ENCODE results near the gene IL22RA1.

The IL22RA1 gene

DNA sequence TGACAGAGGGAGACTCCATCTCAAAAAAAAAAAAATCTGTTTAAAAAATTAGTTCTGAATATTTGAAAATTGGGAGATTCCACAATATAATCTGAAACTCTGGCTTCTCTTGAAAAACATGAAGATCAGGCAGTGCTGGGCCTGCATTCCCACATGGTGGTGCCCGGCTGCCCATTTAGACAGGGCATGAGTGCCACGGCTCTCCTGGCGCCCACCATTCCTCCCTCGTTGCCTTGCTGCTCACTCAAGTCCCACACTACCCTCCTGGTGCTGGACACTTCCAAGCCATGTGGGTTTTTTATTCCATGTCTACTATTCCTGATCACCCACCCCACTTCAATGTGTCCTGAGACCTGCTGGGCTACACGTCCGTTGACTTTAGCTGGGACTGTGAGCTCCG lies 20.2 kb downstream of the IL22RA1 start:
- no peak overlapping the region for H3K4ac ChIP-seq (ENCODE audit: low read length)
- H3K9ac ChIP-seq (ENCODE audit: low read depth, low read length, poor library complexity), result no peak overlapping the region
- H3K4me1 ChIP-seq (ENCODE audit: control insufficient read depth in 2 of 2, insufficient read depth in 1 of 2, low read depth in 1 of 2, low read length in 2 of 2), result peaks cover 0 to 3% of the 10 kb centered on the region in 2 donors
- DNase-seq (ENCODE audit: low spot score), result no peak
- peaks cover 0 to 4% (median 0%) of the 10 kb centered on the region in 3 experiments for H3K27me3 ChIP-seq (ENCODE audit: control insufficient read depth in 3 of 3, insufficient read depth in 3 of 3, low read depth in 1 of 3, low read length in 3 of 3)
- H3K23ac ChIP-seq (ENCODE audit: low read depth, low read length, poor library complexity), result no peak overlapping the region
- H3K79me1 ChIP-seq (ENCODE audit: low read depth, low read length), result no peaks in the 10 kb centered on the region
- no peak overlapping the region for H3K27ac ChIP-seq (replicated peaks; ENCODE audit: low read length)
- no peaks in the 10 kb centered on the region for H3K36me3 ChIP-seq (replicated peaks in 1 of 2; ENCODE audit: control insufficient read depth in 2 of 2, insufficient read depth in 2 of 2, low read length in 2 of 2)
- no peaks in the 10 kb centered on the region for H3K9me3 ChIP-seq (replicated peaks in 1 of 2; ENCODE audit: control insufficient read depth in 2 of 2, insufficient read depth in 1 of 2, low read depth in 1 of 2, low read length in 2 of 2)
- H3K18ac ChIP-seq (ENCODE audit: low read length), result no peak overlapping the region
- H2BK12ac ChIP-seq (ENCODE audit: low read length), result no peak overlapping the region
- no peak overlapping the region for H4K8ac ChIP-seq (ENCODE audit: low read depth, low read length)
- no CpG with 5 or more reads among the region's 7 CpGs for WGBS, 2 donors (ENCODE audit: extremely low coverage in 2 of 2, insufficient read length in 2 of 2, insufficient replicate concordance in 1 of 2)
- peak overlapping the region; percentile 41 for H2AK5ac ChIP-seq (ENCODE audit: low read depth, low read length)
- H2BK15ac ChIP-seq (ENCODE audit: low read length), result no peak overlapping the region
- no peak overlapping the region for H2BK120ac ChIP-seq (ENCODE audit: low read depth, low read length)
- H4K91ac ChIP-seq (ENCODE audit: low read depth, low read length, poor library complexity), result no peak overlapping the region
- no peak overlapping the region for H3K4me3 ChIP-seq (ENCODE audit: low read length in 2 of 2)
- H2AFZ ChIP-seq (ENCODE audit: low read length), result no peak overlapping the region
- no peak overlapping the region for H3K4me2 ChIP-seq (ENCODE audit: insufficient read depth, low read length, poor library complexity, severe bottlenecking)
- no peak overlapping the region for H3K14ac ChIP-seq (ENCODE audit: low read length)
- no peak overlapping the region for H2BK5ac ChIP-seq (ENCODE audit: low read length)

DNA sequence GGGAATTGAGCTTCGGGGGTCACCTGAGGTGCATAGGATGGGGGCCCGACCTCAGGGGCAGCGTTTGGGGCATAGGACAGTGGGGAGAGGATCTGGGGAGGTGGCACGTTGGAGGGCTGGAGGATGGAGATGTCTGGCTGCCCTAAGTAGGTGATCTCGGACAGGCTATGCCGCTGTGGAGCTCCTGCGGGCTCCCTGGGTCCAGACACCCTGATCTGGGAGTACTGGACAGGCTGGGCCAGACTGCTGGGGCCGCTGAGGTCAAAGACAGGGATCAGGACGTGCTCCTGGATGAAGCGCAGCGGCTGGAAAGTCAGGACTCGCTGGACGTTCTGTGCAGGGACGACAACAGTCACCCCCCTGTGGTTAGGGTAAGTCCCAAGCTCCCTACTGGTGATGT lies 21.5 kb downstream of the IL22RA1 start:
- H3K9ac ChIP-seq (ENCODE audit: low read depth, low read length, poor library complexity), result no peak overlapping the region
- no peak overlapping the region for H2AFZ ChIP-seq (ENCODE audit: low read length)
- no peak overlapping the region for H2BK12ac ChIP-seq (ENCODE audit: low read length)
- no peak overlapping the region for H4K8ac ChIP-seq (ENCODE audit: low read depth, low read length)
- no peak overlapping the region for H3K23ac ChIP-seq (ENCODE audit: low read depth, low read length, poor library complexity)
- no peak overlapping the region for H3K4ac ChIP-seq (ENCODE audit: low read length)
- no peak overlapping the region for H2BK120ac ChIP-seq (ENCODE audit: low read depth, low read length)
- H3K4me2 ChIP-seq (ENCODE audit: insufficient read depth, low read length, poor library complexity, severe bottlenecking), result no peak overlapping the region
- no peaks in the 10 kb centered on the region for H3K79me1 ChIP-seq (ENCODE audit: low read depth, low read length)
- H3K18ac ChIP-seq (ENCODE audit: low read length), result peak overlapping the region; percentile 41
- peak overlapping the region; percentile 15 for H2BK5ac ChIP-seq (ENCODE audit: low read length)
- peak overlapping the region; percentile 51 for H2BK15ac ChIP-seq (ENCODE audit: low read length)
- H3K9me3 ChIP-seq (replicated peaks in 1 of 2; ENCODE audit: control insufficient read depth in 2 of 2, insufficient read depth in 1 of 2, low read depth in 1 of 2, low read length in 2 of 2), result no peaks in the 10 kb centered on the region
- peaks cover 0 to 4% (median 0%) of the 10 kb centered on the region in 3 experiments for H3K27me3 ChIP-seq (ENCODE audit: control insufficient read depth in 3 of 3, insufficient read depth in 3 of 3, low read depth in 1 of 3, low read length in 3 of 3)
- peak overlapping the region; percentile 40 for H2AK5ac ChIP-seq (ENCODE audit: low read depth, low read length)
- no peaks in the 10 kb centered on the region for H3K36me3 ChIP-seq (replicated peaks in 1 of 2; ENCODE audit: control insufficient read depth in 2 of 2, insufficient read depth in 2 of 2, low read length in 2 of 2)
- H4K91ac ChIP-seq (ENCODE audit: low read depth, low read length, poor library complexity), result no peak overlapping the region
- no CpG with 5 or more reads among the region's 14 CpGs for WGBS, 2 donors (ENCODE audit: extremely low coverage in 2 of 2, insufficient read length in 2 of 2, insufficient replicate concordance in 1 of 2)
- peaks cover 0 to 3% of the 10 kb centered on the region in 2 donors for H3K4me1 ChIP-seq (ENCODE audit: control insufficient read depth in 2 of 2, insufficient read depth in 1 of 2, low read depth in 1 of 2, low read length in 2 of 2)
- H3K27ac ChIP-seq (replicated peaks; ENCODE audit: low read length), result no peak overlapping the region
- peak overlapping the region; percentile 48 for H3K14ac ChIP-seq (ENCODE audit: low read length)
- no peak for DNase-seq (ENCODE audit: low spot score)
- no peak overlapping the region for H3K4me3 ChIP-seq (ENCODE audit: low read length in 2 of 2)

DNA sequence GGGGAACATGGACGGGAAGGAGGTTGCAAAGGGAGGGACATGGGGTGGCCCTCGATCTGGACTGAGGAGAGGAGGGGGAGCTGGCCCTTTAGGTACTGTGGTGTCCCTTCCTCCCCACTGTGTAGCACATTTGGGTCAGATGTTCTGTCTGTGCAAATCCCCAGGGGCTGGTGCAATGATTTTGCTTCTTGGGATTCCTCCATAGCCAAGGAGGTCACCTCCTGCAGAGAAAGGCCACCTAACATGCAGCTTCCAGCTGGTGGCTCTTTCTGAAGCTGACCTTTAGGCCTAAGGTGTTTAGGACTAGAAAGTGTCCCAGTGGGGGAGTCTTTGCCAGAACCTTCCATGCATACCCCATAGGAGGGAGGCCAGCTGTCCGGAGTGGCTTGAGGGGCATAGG lies 22.0 kb downstream of the IL22RA1 start:
- no peak overlapping the region for H2AK5ac ChIP-seq (ENCODE audit: low read depth, low read length)
- H3K36me3 ChIP-seq (replicated peaks in 1 of 2; ENCODE audit: control insufficient read depth in 2 of 2, insufficient read depth in 2 of 2, low read length in 2 of 2), result no peaks in the 10 kb centered on the region
- no peak overlapping the region for H2AFZ ChIP-seq (ENCODE audit: low read length)
- no peak for DNase-seq (ENCODE audit: low spot score)
- no peak overlapping the region for H2BK5ac ChIP-seq (ENCODE audit: low read length)
- H3K4ac ChIP-seq (ENCODE audit: low read length), result no peak overlapping the region
- H3K9ac ChIP-seq (ENCODE audit: low read depth, low read length, poor library complexity), result no peak overlapping the region
- H3K14ac ChIP-seq (ENCODE audit: low read length), result no peak overlapping the region
- H3K27me3 ChIP-seq (ENCODE audit: control insufficient read depth in 3 of 3, insufficient read depth in 3 of 3, low read depth in 1 of 3, low read length in 3 of 3), result peaks cover 0 to 5% (median 0%) of the 10 kb centered on the region in 3 experiments
- H3K18ac ChIP-seq (ENCODE audit: low read length), result no peak overlapping the region
- no peaks in the 10 kb centered on the region for H3K9me3 ChIP-seq (replicated peaks in 1 of 2; ENCODE audit: control insufficient read depth in 2 of 2, insufficient read depth in 1 of 2, low read depth in 1 of 2, low read length in 2 of 2)
- no peak overlapping the region for H2BK120ac ChIP-seq (ENCODE audit: low read depth, low read length)
- no peak overlapping the region for H4K91ac ChIP-seq (ENCODE audit: low read depth, low read length, poor library complexity)
- H2BK15ac ChIP-seq (ENCODE audit: low read length), result no peak overlapping the region
- H3K4me3 ChIP-seq (ENCODE audit: low read length in 2 of 2), result no peak overlapping the region
- H4K8ac ChIP-seq (ENCODE audit: low read depth, low read length), result no peak overlapping the region
- no peak overlapping the region for H3K4me2 ChIP-seq (ENCODE audit: insufficient read depth, low read length, poor library complexity, severe bottlenecking)
- no CpG with 5 or more reads among the region's 3 CpGs for WGBS, 2 donors (ENCODE audit: extremely low coverage in 2 of 2, insufficient read length in 2 of 2, insufficient replicate concordance in 1 of 2)
- H2BK12ac ChIP-seq (ENCODE audit: low read length), result no peak overlapping the region
- H3K27ac ChIP-seq (replicated peaks; ENCODE audit: low read length), result no peak overlapping the region
- no peaks in the 10 kb centered on the region for H3K79me1 ChIP-seq (ENCODE audit: low read depth, low read length)
- peaks cover 0 to 3% of the 10 kb centered on the region in 2 donors for H3K4me1 ChIP-seq (ENCODE audit: control insufficient read depth in 2 of 2, insufficient read depth in 1 of 2, low read depth in 1 of 2, low read length in 2 of 2)
- no peak overlapping the region for H3K23ac ChIP-seq (ENCODE audit: low read depth, low read length, poor library complexity)

DNA sequence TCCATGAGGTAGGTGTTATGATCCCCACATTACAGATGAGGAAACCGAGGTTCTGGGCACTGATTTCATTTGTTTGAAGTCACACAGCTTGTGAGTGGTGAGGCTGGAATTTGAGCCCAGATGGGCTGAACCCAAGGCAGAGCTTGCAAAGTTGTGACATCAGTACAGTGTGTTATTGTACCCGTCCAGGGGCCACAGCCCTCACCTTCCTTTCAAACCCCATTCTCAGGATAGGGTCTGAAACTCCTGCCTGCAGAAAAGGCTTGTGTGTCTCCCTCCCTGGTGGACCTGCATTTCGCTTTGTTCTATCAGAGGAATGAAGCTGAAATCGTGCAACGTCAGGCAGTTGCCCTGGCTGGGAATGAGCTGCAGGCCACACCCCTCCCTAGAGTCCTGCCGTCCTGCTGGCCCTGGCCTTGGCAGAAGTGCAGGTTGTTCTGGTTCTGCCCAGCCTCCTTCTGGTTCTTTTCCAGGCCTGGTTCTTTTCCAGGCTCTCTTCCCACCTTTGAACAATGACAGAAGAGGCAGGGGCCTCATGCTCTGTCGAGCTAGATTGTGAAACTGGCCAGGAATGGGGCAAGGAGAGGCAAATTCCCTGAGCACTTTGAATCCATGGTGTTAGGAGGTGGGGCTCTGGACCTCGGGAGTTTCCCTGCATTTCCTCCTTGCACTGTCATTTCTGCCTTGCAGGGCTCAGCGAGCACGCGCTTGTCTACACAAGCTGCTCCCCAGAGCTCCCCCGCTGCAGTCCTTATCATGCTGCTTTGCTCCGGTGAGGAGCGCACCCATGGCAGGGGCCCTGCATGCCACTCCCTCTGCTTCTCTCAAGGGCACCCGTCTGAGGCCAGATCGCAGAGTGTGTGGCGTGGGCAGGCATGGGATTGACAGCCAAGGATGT lies 22.8 kb downstream of the IL22RA1 start:
- H3K79me1 ChIP-seq (ENCODE audit: low read depth, low read length), result no peaks in the 10 kb centered on the region
- no peak overlapping the region for H2AFZ ChIP-seq (ENCODE audit: low read length)
- no peak overlapping the region for H3K27ac ChIP-seq (replicated peaks; ENCODE audit: low read length)
- no peak overlapping the region for H2BK5ac ChIP-seq (ENCODE audit: low read length)
- no peak overlapping the region for H3K23ac ChIP-seq (ENCODE audit: low read depth, low read length, poor library complexity)
- H3K4me1 ChIP-seq (ENCODE audit: control insufficient read depth in 2 of 2, insufficient read depth in 1 of 2, low read depth in 1 of 2, low read length in 2 of 2), result peaks cover 0 to 3% of the 10 kb centered on the region in 2 donors
- H3K4me2 ChIP-seq (ENCODE audit: insufficient read depth, low read length, poor library complexity, severe bottlenecking), result no peak overlapping the region
- no peak overlapping the region for H3K4ac ChIP-seq (ENCODE audit: low read length)
- H3K14ac ChIP-seq (ENCODE audit: low read length), result no peak overlapping the region
- H2AK5ac ChIP-seq (ENCODE audit: low read depth, low read length), result no peak overlapping the region
- DNase-seq (ENCODE audit: low spot score), result no peak
- H4K91ac ChIP-seq (ENCODE audit: low read depth, low read length, poor library complexity), result no peak overlapping the region
- no CpG with 5 or more reads among the region's 17 CpGs for WGBS, 2 donors (ENCODE audit: extremely low coverage in 2 of 2, insufficient read length in 2 of 2, insufficient replicate concordance in 1 of 2)
- H3K9me3 ChIP-seq (replicated peaks in 1 of 2; ENCODE audit: control insufficient read depth in 2 of 2, insufficient read depth in 1 of 2, low read depth in 1 of 2, low read length in 2 of 2), result no peaks in the 10 kb centered on the region
- no peaks in the 10 kb centered on the region for H3K36me3 ChIP-seq (replicated peaks in 1 of 2; ENCODE audit: control insufficient read depth in 2 of 2, insufficient read depth in 2 of 2, low read length in 2 of 2)
- H3K9ac ChIP-seq (ENCODE audit: low read depth, low read length, poor library complexity), result no peak overlapping the region
- H3K4me3 ChIP-seq (ENCODE audit: low read length in 2 of 2), result no peak overlapping the region
- H3K18ac ChIP-seq (ENCODE audit: low read length), result no peak overlapping the region
- H3K27me3 ChIP-seq (ENCODE audit: control insufficient read depth in 3 of 3, insufficient read depth in 3 of 3, low read depth in 1 of 3, low read length in 3 of 3), result peaks cover 0 to 7% (median 0%) of the 10 kb centered on the region in 3 experiments
- no peak overlapping the region for H2BK120ac ChIP-seq (ENCODE audit: low read depth, low read length)
- no peak overlapping the region for H2BK12ac ChIP-seq (ENCODE audit: low read length)
- H4K8ac ChIP-seq (ENCODE audit: low read depth, low read length), result peak overlapping the region; percentile 45
- no peak overlapping the region for H2BK15ac ChIP-seq (ENCODE audit: low read length)

Measured in neuronal stem cell (in vitro differentiated cells).